GM23338 (cell line): ENCODE results near the gene TMEM239. TPM values are rescaled to one million over a fixed set of nuclear protein-coding genes. Genes with fewer than 3 reads are reported as not detected.

Experiments
- ATAC-seq: fragments of 200-7000 bp; cut with Tn5 transposase; 3 replicates; pipeline ENCODE4 v1.9.1; 2020
- DNase-seq: peaks from one replicate; pipeline ENCODE4 v3.0.0-alpha.2; 2015; ENCODE audit warnings: low spot score
- H2AFZ ChIP-seq: fragments of 200-600 bp; sonication (generic); 2 replicates; pipeline ENCODE4 v1.8.0; 2016; ENCODE audit warnings: antibody characterized with exemption, mild to moderate bottlenecking, moderate library complexity
- H3F3A ChIP-seq: fragments of 200-600 bp; sonication (generic); replicated peaks from 2 replicates; pipeline ENCODE4 v1.8.0; 2017; ENCODE audit warnings: antibody characterized with exemption, mixed run types, low read depth
- H3K27ac ChIP-seq: fragments of 200-600 bp; sonication (generic); 2 replicates; pipeline ENCODE4 v1.6.1; 2016; ENCODE audit warnings: low read depth
- H3K27me3 ChIP-seq: fragments of 200-600 bp; sonication (generic); 2 replicates; pipeline ENCODE4 v1.8.0; 2016; ENCODE audit warnings: mild to moderate bottlenecking, mixed run types, moderate library complexity; ENCODE audit not compliant: insufficient read depth
- H3K36me3 ChIP-seq: fragments of 200-600 bp; sonication (generic); 2 replicates; pipeline ENCODE4 v1.8.0; 2016; ENCODE audit warnings: mild to moderate bottlenecking; ENCODE audit not compliant: insufficient read depth
- H3K4me1 ChIP-seq: fragments of 200-600 bp; sonication (generic); 2 replicates; pipeline ENCODE4 v1.8.0; 2016; ENCODE audit warnings: mild to moderate bottlenecking, moderate library complexity; ENCODE audit not compliant: insufficient read depth
- H3K4me2 ChIP-seq: fragments of 200-600 bp; sonication (generic); 2 replicates; pipeline ENCODE4 v1.7.1; 2017; ENCODE audit warnings: mixed run types
- H3K4me3 ChIP-seq: fragments of 200-600 bp; sonication (generic); 2 replicates; pipeline ENCODE4 v1.6.1; 2016; ENCODE audit warnings: mixed run types
- H3K79me2 ChIP-seq: fragments of 200-600 bp; sonication (generic); replicated peaks from 2 replicates; pipeline ENCODE4 v1.8.0; 2017; ENCODE audit warnings: mild to moderate bottlenecking; ENCODE audit not compliant: insufficient read depth
- H3K9me2 ChIP-seq: fragments of 200-600 bp; sonication (generic); 2 replicates; pipeline ENCODE4 v1.8.0; 2017; ENCODE audit not compliant: insufficient read depth
- H4K20me1 ChIP-seq: fragments of 200-600 bp; sonication (generic); replicated peaks from 2 replicates; pipeline ENCODE4 v1.8.0; 2017; ENCODE audit warnings: mild to moderate bottlenecking; ENCODE audit not compliant: insufficient read depth
- H3K27ac Mint-ChIP-seq: 2 replicates; pipeline ENCODE4 v1.8.0; 2020; ENCODE audit warnings: inconsistent platforms, mild to moderate bottlenecking, moderate library complexity, mixed read lengths
- H3K27me3 Mint-ChIP-seq: 3 replicates; pipeline ENCODE4 v1.8.0; 2022; ENCODE audit warnings: low read depth, mild to moderate bottlenecking, moderate library complexity, mixed read lengths, inconsistent platforms; ENCODE audit not compliant: insufficient read depth, poor library complexity
- H3K36me3 Mint-ChIP-seq: 3 replicates; pipeline ENCODE4 v1.8.0; 2021; ENCODE audit warnings: low read depth, mild to moderate bottlenecking, inconsistent platforms, moderate library complexity, mixed read lengths
- H3K4me1 Mint-ChIP-seq: 3 replicates; pipeline ENCODE4 v1.8.0; 2020; ENCODE audit warnings: mild to moderate bottlenecking, inconsistent platforms, mixed read lengths
- H3K4me3 Mint-ChIP-seq: 3 replicates; pipeline ENCODE4 v1.8.0; 2021; ENCODE audit warnings: moderate library complexity, mild to moderate bottlenecking, inconsistent platforms, mixed read lengths
- H3K9me3 Mint-ChIP-seq: 3 replicates; pipeline ENCODE4 v1.8.0; 2020; ENCODE audit warnings: moderate library complexity, mild to moderate bottlenecking, inconsistent platforms, mixed read lengths
- CREB1 ChIP-seq: fragments of 250-450 bp; sonication (Bioruptor Pico); IDR thresholded peaks from 2 replicates; pipeline ENCODE4 v1.5.0; 2020; ENCODE audit warnings: low read depth, mild to moderate bottlenecking, moderate library complexity
- CTCF ChIP-seq, 2 experiments: fragments of 200-600 bp in 1 of 2; sonication (generic) in 1 of 2; conservative IDR thresholded peaks; 2 replicates each; pipeline versions ENCODE4 v1.5.1 to v1.6.1; 2016 to 2017; ENCODE audit warnings: antibody characterized with exemption in 2 of 2, low read depth in 2 of 2, mild to moderate bottlenecking in 2 of 2, moderate library complexity in 1 of 2
- ETS1 ChIP-seq: IDR thresholded peaks from 2 replicates; pipeline ENCODE4 v1.6.1; 2016; ENCODE audit warnings: antibody characterized with exemption
- JUNB ChIP-seq: IDR thresholded peaks from one replicate; pipeline ENCODE4 v1.6.1; 2016; ENCODE audit warnings: antibody characterized with exemption; ENCODE audit not compliant: unreplicated experiment
- POLR2AphosphoS5 ChIP-seq: IDR thresholded peaks from 2 replicates; pipeline ENCODE4 v1.6.1; 2016; ENCODE audit warnings: antibody characterized with exemption, low read depth
- REST ChIP-seq: IDR thresholded peaks from one replicate; pipeline ENCODE4 v1.6.1; 2018; ENCODE audit warnings: antibody characterized with exemption; ENCODE audit not compliant: unreplicated experiment
- STAT1 ChIP-seq: IDR thresholded peaks from one replicate; pipeline ENCODE4 v1.6.1; 2016; ENCODE audit warnings: antibody characterized with exemption; ENCODE audit not compliant: unreplicated experiment
- ZNF114 ChIP-seq: fragments of 250-450 bp; sonication (Bioruptor Pico); IDR thresholded peaks from 2 replicates; pipeline ENCODE4 v1.5.0; 2020; ENCODE audit warnings: mild to moderate bottlenecking, moderate library complexity
- ZNF331 ChIP-seq: fragments of 250-450 bp; sonication (Bioruptor Pico); IDR thresholded peaks from 2 replicates; pipeline ENCODE4 v1.5.0; 2020; ENCODE audit warnings: low read depth, mild to moderate bottlenecking, moderate library complexity
- polyA plus RNA-seq: library from polyadenylated mRNA; unstranded; fragments of >200 nt; fragmentation: Nextera tagmentation; extraction: Ambion mirVana; gene quantifications from 2 replicates; pipeline ENCODE4 v1.2.1, GENCODE V29; 2016
- total RNA-seq: library from RNA; depleted of rRNA; stranded (reverse); fragments of >200 nt; shearing (Covaris generic); gene quantifications from 2 replicates; pipeline ENCODE4 v1.2.3, GENCODE V29; 2014

The TMEM239 gene
- total and polyA plus RNA-seq, 2 experiments from 2014 or later, result not detected

GRCh38 chr20:2865101-2865500 lies 48.9 kb downstream of the TMEM239 start (continued):
- TF ChIP-seq REST, result no peak
- no peak for TF ChIP-seq JUNB
- no peak for TF ChIP-seq ZNF114 (CRISPR knock-in tag)
- TF ChIP-seq CREB1 (CRISPR knock-in tag), result no peak
- no peak for TF ChIP-seq ETS1
- no peak for TF ChIP-seq CTCF (conservative IDR thresholded peaks at IDR 0.05; ENCODE audit: low read depth in 2 of 2)
- no peak for TF ChIP-seq POLR2AphosphoS5
- TF ChIP-seq STAT1, result no peak
- TF ChIP-seq ZNF331 (CRISPR knock-in tag), result no peak

- H3K36me3 ChIP-seq, result no peaks in the 10 kb centered on the region
- H4K20me1 ChIP-seq, result no peaks in the 10 kb centered on the region
- Mint-ChIP-seq H3K9me3 (no peaks in the 10 kb centered on the region), H3K27me3 (peaks cover 10% of the 10 kb centered on the region), H3K27ac (no peak overlapping the region), H3K4me3 (no peak overlapping the region), H3K4me1 (peaks cover 4% of the 10 kb centered on the region; the same call in 2 of the 3 replicates), H3K36me3 (peaks cover 3% of the 10 kb centered on the region; the same call in 1 of the 3 replicates)
- TF ChIP-seq CREB1 (CRISPR knock-in tag), result no peak
- TF ChIP-seq CTCF (conservative IDR thresholded peaks at IDR 0.05; ENCODE audit: low read depth in 2 of 2), result peak; percentile 56 to 85
- H3K27me3 ChIP-seq, result peaks cover 9% of the 10 kb centered on the region; the same call in 1 of the 2 replicates
- H3K27ac ChIP-seq, result no peak overlapping the region
- H3K4me1 ChIP-seq, result no peaks in the 10 kb centered on the region
- no peaks in the 10 kb centered on the region for H3K9me2 ChIP-seq
- ATAC-seq (peak; percentile 92), DNase-seq (peak; percentile 68)
- no peaks in the 10 kb centered on the region for H3K79me2 ChIP-seq
- H3F3A ChIP-seq, result no peaks in the 10 kb centered on the region
- no peak overlapping the region for H3K4me3 ChIP-seq
- no peak overlapping the region for H2AFZ ChIP-seq
- no peak overlapping the region for H3K4me2 ChIP-seq
Measured at GRCh38 chr20:2865630-2866029, 49.5 kb downstream of the TMEM239 start.
